Measurements from ENCODE around the gene LYZL1. TPM values are rescaled to one million over a fixed set of nuclear protein-coding genes. Genes with fewer than 3 reads are reported as not detected.

LYZL1 gene
- total RNA-seq, 1 experiment from 2014 or later, result not detected

GRCh38 chr10:29326299-29326698 lies 37.4 kb downstream of the LYZL1 start (continued):
- TF ChIP-seq USF2 (CRISPR knock-in tag; IDR thresholded peaks at IDR 0.05) (no peak), PREB (CRISPR knock-in tag; IDR thresholded peaks at IDR 0.05; ENCODE audit: borderline replicate concordance) (no peak), HMGXB4 (CRISPR knock-in tag; IDR thresholded peaks at IDR 0.05) (no peak), ZNF263 (CRISPR knock-in tag; IDR thresholded peaks at IDR 0.05; ENCODE audit: low read depth) (no peak), RORB (CRISPR knock-in tag; IDR thresholded peaks at IDR 0.05) (no peak), ESRRA (CRISPR knock-in tag; IDR thresholded peaks at IDR 0.05; ENCODE audit: borderline replicate concordance) (no peak), ZBTB43 (CRISPR knock-in tag; IDR thresholded peaks at IDR 0.05) (no peak), ZNF512 (CRISPR knock-in tag; IDR thresholded peaks at IDR 0.05; ENCODE audit: borderline replicate concordance) (no peak), ZNF396 (CRISPR knock-in tag; IDR thresholded peaks at IDR 0.05; ENCODE audit: borderline replicate concordance) (no peak), ZNF671 (CRISPR knock-in tag; IDR thresholded peaks at IDR 0.05) (no peak), ZNF317 (CRISPR knock-in tag; IDR thresholded peaks at IDR 0.05; ENCODE audit: borderline replicate concordance, low read depth) (no peak), FOXP4 (CRISPR knock-in tag; IDR thresholded peaks at IDR 0.05) (no peak), FOXJ3 (CRISPR knock-in tag; IDR thresholded peaks at IDR 0.05; ENCODE audit: borderline replicate concordance) (no peak)

GRCh38 chr10:29326886-29327745 lies 38.2 kb downstream of the LYZL1 start:
- Mint-ChIP-seq H3K4me1 (peaks cover 13% of the 10 kb centered on the region), H3K36me3 (no peaks in the 10 kb centered on the region), H3K27me3 (ENCODE audit: low read depth) (no peaks in the 10 kb centered on the region), H3K9me3 (0 out of 2 replicates have a peak, but pooled peaks cover 9% of the 10 kb centered on the region), H3K27ac (no peak overlapping the region), H3K4me3 (no peak overlapping the region)
- POLR2A ChIA-PET, result no interaction called here
- CTCF ChIA-PET, result no interaction called here
- ATAC-seq (no peak), DNase-seq (ENCODE audit: low spot score) (no peak)
- TF ChIP-seq CBFB (CRISPR knock-in tag; IDR thresholded peaks at IDR 0.05; ENCODE audit: low read depth), result no peak
- no peak for TF ChIP-seq ELF4 (CRISPR knock-in tag; IDR thresholded peaks at IDR 0.05; ENCODE audit: low read depth)
- TF ChIP-seq ATF6 (CRISPR knock-in tag; IDR thresholded peaks at IDR 0.05), result no peak
- no peak for TF ChIP-seq ZMAT4 (CRISPR knock-in tag; IDR thresholded peaks at IDR 0.05)
- TF ChIP-seq ARID4B (CRISPR knock-in tag; IDR thresholded peaks at IDR 0.05; ENCODE audit: borderline replicate concordance), result no peak
- no peak for TF ChIP-seq ZNF263 (CRISPR knock-in tag; IDR thresholded peaks at IDR 0.05; ENCODE audit: low read depth)
